MG63 (cell line): ENCODE measurements around the gene ARHGAP26. TPM values are rescaled to one million over a fixed set of nuclear protein-coding genes. Genes with fewer than 3 reads are reported as not detected.
A peak's percentile ranks its signal among the peaks of the same experiment; 100 is the strongest.

Experiments
- DNase-seq: peaks from one replicate; pipeline ENCODE4 v3.0.0-alpha.2; 2020
- H3K27me3 ChIP-seq: fragments of 250-450 bp; sonication (Bioruptor Pico); 2 replicates; pipeline ENCODE4 v1.5.1; 2020; ENCODE audit warnings: mild to moderate bottlenecking, moderate library complexity
- H3K36me3 ChIP-seq: fragments of 250-450 bp; sonication (Bioruptor Pico); 2 replicates; pipeline ENCODE4 v1.5.1; 2020; ENCODE audit warnings: mild to moderate bottlenecking, moderate library complexity
- H3K4me3 ChIP-seq: fragments of 250-450 bp; sonication (Bioruptor Pico); 2 replicates; pipeline ENCODE4 v1.5.1; 2020; ENCODE audit warnings: mild to moderate bottlenecking, moderate library complexity
- H3K9me3 ChIP-seq: fragments of 250-450 bp; sonication (Bioruptor Pico); 2 replicates; pipeline ENCODE4 v1.5.1; 2020; ENCODE audit warnings: mild to moderate bottlenecking, moderate library complexity
- total RNA-seq: library from RNA; depleted of rRNA; stranded (reverse); fragments of >200 nt; shearing (Covaris generic); gene quantifications from 2 replicates; pipeline ENCODE4 v1.2.3, GENCODE V29; 2014; ENCODE audit warnings: low replicate concordance

ARHGAP26 gene
- total RNA-seq, 1 experiment from 2014 or later = 1.3 TPM

DNA sequence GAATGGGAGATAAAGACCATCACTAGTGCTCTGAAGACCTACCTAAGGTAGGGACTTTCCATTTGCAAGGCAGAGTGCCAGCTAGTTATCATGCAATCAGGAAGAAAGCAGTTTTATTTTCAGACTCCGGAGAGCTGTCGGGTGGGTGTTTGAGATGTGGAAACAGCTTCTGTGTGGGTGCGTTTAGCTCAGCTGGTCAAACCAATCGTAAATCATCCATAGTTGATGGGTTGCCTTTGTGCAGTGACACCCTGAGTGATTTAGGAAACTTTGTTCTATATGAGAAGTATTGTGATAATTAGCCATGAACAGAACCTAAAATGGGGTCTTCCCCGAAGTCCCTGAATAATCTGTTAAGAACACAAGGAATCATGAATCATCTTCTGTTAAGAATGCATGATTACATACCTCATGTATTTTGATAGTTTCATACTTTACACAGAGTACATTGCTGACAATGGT lies 284.3 kb downstream of the ARHGAP26 start:
- no peaks in the 10 kb centered on the region for H3K36me3 ChIP-seq
- H3K4me3 ChIP-seq = no peak overlapping the region
- no peak for DNase-seq
- H3K27me3 ChIP-seq = no peaks in the 10 kb centered on the region
- H3K9me3 ChIP-seq = no peaks in the 10 kb centered on the region

GRCh38 chr5:143055596-143056338 lies 285.6 kb downstream of the ARHGAP26 start:
- no peak overlapping the region for H3K4me3 ChIP-seq
- no peaks in the 10 kb centered on the region for H3K36me3 ChIP-seq
- no peak for DNase-seq
- no peaks in the 10 kb centered on the region for H3K9me3 ChIP-seq
- no peaks in the 10 kb centered on the region for H3K27me3 ChIP-seq

GRCh38 chr5:143056339-143056704 lies 286.1 kb downstream of the ARHGAP26 start:
- H3K4me3 ChIP-seq = no peak overlapping the region
- no peak for DNase-seq
- no peaks in the 10 kb centered on the region for H3K9me3 ChIP-seq
- no peaks in the 10 kb centered on the region for H3K27me3 ChIP-seq
- H3K36me3 ChIP-seq = no peaks in the 10 kb centered on the region

DNA sequence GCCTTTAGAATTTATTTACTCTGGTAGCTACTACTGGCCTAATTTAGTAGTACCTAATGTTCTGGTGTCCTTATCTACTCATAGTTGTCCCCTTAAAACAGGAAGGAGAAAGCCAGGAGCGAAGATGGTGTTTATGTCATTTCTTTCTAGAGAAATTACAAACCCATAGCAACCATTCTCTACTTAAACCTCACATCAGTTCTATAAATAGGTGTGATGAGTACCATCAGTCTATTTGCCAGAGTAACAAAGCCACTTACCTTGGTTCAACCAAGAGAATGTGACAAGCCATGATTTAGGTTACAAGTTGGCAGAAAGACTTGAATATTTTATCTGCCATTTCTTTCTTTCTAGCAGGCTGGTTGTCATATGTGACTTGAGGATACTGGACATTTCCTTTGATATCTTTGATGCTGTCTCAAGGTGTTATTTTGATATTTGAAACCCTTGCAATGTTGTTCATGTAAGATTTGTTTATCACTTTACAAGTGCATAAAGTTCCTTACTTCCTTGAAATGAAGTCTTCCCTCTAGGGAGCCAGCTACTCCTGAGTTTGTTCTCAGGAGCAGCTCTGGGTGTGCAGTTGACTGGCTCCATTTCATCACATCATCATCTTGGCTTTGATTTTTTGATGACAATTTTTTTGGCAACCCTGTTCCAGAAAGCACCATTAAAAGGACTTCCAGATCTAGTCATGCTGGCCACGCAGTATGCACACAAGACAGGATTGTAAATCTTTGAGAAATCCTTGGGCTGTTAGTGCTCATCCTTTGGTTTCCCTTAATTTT lies 286.8 kb downstream of the ARHGAP26 start:
- Histone ChIP-seq H3K27me3 (no peaks in the 10 kb centered on the region), H3K36me3 (no peaks in the 10 kb centered on the region), H3K4me3 (no peak overlapping the region), H3K9me3 (no peaks in the 10 kb centered on the region)
- no peak for DNase-seq

GRCh38 chr5:143057580-143057999 lies 287.4 kb downstream of the ARHGAP26 start:
- DNase-seq = no peak
- no peaks in the 10 kb centered on the region for H3K27me3 ChIP-seq
- no peaks in the 10 kb centered on the region for H3K36me3 ChIP-seq
- H3K4me3 ChIP-seq = no peak overlapping the region
- no peaks in the 10 kb centered on the region for H3K9me3 ChIP-seq

DNA sequence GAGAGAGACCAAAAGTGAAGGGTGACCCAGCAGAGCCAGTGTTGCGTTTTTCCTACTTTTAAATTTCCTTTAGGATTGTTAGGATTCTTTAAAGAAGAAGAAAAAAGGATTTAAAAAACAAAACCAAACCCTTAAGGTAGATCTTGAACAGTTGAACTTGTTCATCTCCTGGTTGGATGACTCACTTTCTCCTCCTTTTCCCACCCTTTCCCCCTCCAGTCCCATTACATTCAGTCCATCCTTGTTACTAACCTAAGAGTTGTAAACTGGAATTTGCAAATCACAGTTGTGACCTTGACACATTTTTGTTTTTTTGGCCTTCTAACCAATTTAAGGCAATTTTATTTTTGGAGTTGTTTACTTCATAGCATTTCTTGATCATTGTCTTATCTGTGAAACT lies 289.2 kb downstream of the ARHGAP26 start:
- DNase-seq = no peak
- no peaks in the 10 kb centered on the region for H3K27me3 ChIP-seq

DNA sequence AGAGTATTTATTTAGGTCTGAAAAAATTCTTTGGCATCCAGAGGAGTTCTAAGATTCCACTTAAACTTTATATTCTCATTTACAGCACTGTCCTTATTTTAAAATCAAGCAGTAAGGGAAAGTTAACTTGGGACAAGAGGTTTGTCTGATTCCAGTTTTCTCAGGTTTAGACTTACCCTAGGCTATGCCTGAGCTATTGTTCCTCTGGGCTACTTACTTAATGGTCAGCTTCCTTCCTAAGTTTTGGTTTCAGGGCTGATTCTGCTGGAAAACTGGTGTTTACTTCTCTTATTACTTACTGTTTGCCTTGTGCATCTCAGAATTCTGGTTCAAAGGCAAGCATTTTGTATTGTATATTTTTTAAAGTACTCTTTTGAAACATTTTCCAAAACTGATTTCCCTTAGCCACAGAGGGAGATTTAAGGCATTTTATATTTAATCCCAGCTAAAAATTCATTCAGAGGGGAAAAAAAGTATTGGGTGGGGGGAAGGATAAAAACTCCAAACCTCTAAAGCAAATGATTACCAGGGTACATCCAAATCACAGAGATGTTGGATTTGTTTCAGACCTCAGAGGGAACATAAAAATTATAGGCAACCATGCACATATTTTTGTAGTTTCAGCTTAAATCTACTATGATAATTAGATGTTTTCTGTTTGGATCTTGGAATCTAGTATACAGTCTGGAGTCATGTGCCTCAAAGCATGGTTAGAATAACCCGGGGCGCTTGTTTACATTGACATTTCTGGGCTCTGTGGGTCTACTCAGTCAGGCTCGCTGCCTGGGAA lies 290.0 kb downstream of the ARHGAP26 start:
- no peaks in the 10 kb centered on the region for H3K9me3 ChIP-seq
- peak; percentile 29 for DNase-seq
- H3K4me3 ChIP-seq = no peak overlapping the region
- no peaks in the 10 kb centered on the region for H3K27me3 ChIP-seq
- H3K36me3 ChIP-seq = no peaks in the 10 kb centered on the region

More for the DNA sequence above, 289.2 kb downstream of the ARHGAP26 start:
- H3K36me3 ChIP-seq = no peaks in the 10 kb centered on the region
- H3K4me3 ChIP-seq = no peak overlapping the region
- H3K9me3 ChIP-seq = no peaks in the 10 kb centered on the region

DNA sequence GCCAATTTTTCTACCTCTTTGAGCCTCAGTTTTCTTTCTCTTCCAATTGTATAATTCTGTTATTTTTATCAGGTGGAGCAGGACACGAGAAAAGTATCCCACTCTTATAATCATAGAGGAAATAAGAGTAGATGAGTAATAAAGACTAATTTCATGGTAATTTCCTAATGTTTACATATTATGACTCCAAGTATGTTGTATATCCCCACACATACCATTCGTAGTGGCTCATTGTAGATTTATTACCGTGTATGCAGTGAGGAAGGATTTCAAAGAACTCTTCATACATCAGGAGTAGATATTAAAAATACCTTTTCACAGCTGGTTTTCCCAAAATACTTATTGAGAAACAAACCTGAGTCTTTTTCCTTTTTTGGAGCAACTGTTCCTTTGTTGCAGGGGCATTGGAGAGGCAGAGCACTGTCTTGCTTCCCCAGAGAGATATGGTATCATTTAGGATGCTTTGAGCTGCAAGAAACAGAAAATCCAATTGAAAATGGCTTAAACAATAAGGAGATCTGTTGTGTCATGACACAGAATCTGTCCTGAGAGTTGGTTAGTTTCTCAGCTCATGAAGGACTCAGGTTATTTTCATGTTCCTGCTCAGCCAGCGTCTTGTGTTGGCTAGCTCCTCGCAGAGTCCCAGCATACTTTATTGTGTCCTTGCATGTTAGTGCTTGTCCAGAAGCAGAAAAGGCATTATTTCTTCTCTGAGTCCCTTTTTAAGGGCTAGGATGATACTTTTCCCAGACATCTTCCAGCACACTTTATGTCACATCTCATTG lies 291.2 kb downstream of the ARHGAP26 start:
- no peaks in the 10 kb centered on the region for H3K36me3 ChIP-seq
- no peaks in the 10 kb centered on the region for H3K27me3 ChIP-seq
- H3K4me3 ChIP-seq = no peak overlapping the region
- no peaks in the 10 kb centered on the region for H3K9me3 ChIP-seq
- no peak for DNase-seq

GRCh38 chr5:143062379-143062778 lies 292.2 kb downstream of the ARHGAP26 start:
- Histone ChIP-seq H3K36me3 (no peaks in the 10 kb centered on the region), H3K4me3 (no peak overlapping the region), H3K9me3 (no peaks in the 10 kb centered on the region), H3K27me3 (no peaks in the 10 kb centered on the region)
- DNase-seq = no peak

DNA sequence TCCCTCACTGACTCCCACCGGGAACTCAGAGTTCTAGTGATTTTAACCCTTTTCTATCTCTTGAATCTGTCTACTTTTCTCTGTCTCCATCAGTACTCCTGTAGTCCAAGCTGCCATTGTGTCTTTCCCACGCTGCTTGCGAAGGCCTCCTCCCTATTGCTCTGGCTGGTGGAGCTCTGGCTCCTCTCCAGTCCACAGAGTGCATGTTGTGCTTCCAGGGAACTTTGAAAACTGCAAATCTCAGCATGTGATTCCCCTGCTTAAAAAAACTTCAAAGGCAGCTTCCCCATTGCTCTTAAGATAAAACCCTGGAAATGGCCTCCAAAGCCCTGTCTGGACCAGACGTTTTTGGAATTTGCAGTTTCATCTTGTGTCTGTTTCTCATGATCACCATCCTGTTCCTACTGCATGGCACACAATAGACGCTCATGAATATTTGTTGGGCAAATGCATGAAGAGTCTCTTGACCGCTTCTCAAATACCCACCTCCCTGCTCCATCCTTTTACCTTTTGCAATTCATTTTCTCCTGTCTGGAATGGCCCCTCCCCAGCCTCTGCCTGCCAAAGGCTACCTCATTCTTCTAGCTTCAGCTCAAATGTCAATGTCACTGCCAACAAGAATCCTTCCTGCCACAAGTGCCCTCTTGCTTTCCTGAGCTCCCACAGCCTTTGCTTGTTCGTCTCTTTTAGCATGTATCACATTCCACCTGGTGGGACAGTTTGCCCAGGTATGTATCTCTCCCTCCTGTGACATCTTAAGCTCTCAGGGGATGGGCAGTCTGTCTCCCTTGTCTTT lies 293.2 kb downstream of the ARHGAP26 start:
- H3K27me3 ChIP-seq = no peaks in the 10 kb centered on the region
- no peak overlapping the region for H3K4me3 ChIP-seq
- H3K36me3 ChIP-seq = no peaks in the 10 kb centered on the region
- peak; percentile 51 for DNase-seq
- no peaks in the 10 kb centered on the region for H3K9me3 ChIP-seq

DNA sequence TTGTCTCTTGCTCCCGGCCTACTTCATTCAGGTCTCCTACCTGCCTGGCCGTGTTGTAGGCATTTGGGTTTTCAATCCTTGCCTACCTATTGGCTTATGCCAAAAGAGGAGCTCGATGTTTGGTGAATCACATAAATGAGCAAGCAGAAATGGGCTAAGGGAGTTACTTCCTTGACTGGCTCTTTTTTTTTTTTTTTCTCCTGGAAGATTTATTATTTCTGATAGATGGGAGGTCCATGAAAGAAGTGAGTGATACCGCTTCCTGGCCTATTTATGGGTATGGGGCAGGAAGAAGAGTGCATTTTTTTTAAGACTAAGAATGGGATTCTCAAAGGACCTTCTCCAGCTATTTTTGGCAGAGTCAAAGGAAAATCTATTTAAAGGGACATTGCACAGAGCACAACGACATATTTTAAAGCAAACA lies 294.1 kb downstream of the ARHGAP26 start:
- no peaks in the 10 kb centered on the region for H3K36me3 ChIP-seq
- H3K4me3 ChIP-seq = no peak overlapping the region
- no peaks in the 10 kb centered on the region for H3K9me3 ChIP-seq
- no peaks in the 10 kb centered on the region for H3K27me3 ChIP-seq
- DNase-seq = no peak

DNA sequence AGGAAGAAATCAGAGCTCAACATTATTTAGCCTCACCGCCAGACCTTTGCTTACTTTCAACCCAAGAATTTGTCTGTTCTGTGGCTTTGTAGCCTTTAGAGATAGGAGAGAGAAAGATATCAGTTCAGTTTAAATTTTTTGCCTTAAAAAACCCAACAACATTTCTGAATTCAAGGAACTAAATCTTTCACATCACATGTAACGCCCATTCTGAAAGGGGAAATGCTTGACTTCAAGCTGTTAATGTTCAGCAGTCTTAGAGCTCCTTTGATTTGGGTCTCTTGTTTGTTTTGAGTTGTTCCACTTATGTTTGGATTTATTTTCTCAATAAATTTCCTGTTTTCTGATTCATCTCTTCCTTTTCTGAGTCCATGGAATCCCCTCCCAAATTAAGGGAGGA lies 294.5 kb downstream of the ARHGAP26 start:
- H3K36me3 ChIP-seq = no peaks in the 10 kb centered on the region
- H3K9me3 ChIP-seq = no peaks in the 10 kb centered on the region
- H3K27me3 ChIP-seq = no peaks in the 10 kb centered on the region
- DNase-seq = no peak
- no peak overlapping the region for H3K4me3 ChIP-seq

DNA sequence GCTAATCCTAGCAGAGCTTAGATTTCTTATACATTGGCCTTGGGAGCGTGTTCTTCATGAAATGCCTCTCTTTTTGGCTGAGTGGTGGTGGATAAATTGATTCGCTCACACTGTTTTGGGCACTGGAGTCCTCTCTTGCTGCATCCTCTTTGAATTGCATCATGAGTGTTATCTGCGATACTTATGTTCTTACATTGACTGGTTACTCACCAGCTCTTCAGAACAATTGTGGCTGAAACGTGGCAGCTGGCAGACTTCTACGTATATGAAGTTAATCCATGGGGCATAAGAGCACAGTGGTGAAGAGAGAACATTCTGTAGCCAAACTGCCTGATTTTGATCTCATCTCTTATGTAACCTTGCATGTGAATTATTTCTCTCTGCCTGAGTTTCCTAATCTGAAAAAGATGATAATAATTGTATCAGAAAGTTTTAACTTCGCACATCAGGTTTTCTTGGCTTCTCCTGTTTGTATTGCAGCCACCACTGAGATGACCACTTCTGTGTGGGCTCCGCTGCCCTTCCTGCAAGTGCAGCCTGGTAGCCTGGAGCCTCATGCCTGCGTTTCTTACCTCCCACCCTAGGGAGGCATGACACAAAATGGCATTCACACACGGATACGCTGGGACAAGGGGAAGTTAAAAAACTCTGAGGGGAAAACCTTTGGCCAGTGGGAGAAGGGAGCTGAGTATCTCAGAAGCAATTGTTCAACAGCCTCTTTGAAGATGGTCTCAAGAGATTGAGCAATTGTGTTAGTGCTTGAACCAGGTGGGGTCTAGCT lies 295.2 kb downstream of the ARHGAP26 start:
- peak; percentile 78 for DNase-seq
- Histone ChIP-seq H3K9me3 (no peaks in the 10 kb centered on the region), H3K4me3 (no peak overlapping the region), H3K27me3 (no peaks in the 10 kb centered on the region), H3K36me3 (no peaks in the 10 kb centered on the region)

GRCh38 chr5:143065996-143066522 lies 295.9 kb downstream of the ARHGAP26 start:
- Histone ChIP-seq H3K9me3 (peaks cover 1% of the 10 kb centered on the region; the same call in 1 of the 2 replicates), H3K4me3 (no peak overlapping the region), H3K36me3 (no peaks in the 10 kb centered on the region), H3K27me3 (no peaks in the 10 kb centered on the region)
- no peak for DNase-seq
